HG02763 (cell line): ENCODE data around the gene OR52R1.
"Not testable (repeated sequence)": the region's sequence is repeated elsewhere in the genome, so short reads cannot be mapped to it uniquely, and the experiment has no call there.

ENCODE experiments used
- ATAC-seq: cut with Tn5 transposase; IDR thresholded peaks from one replicate; pipeline ENCODE4 v1.9.1; 2021; ENCODE audit warnings: mild to moderate bottlenecking, moderate library complexity; ENCODE audit not compliant: unreplicated experiment

OR52R1 gene

DNA sequence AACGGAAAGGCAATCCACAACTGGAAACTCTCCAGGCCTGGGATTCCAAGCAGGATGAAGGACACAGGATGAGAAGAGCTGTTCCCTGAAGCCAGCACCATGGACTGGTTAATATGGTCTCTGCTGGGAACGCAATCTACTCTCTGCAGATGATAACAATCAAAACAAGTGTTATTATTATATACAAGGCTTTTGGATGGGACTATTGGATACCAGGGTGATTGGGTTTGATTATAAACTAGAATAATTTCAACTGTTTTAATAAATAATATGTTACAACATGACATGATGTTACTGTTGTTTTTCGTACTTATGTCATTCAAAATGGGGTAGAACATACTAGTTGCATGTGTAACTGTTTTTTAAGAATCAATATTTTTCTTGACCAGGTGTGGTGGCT lies at the start of gene OR52R1:
Gene OR52R1, minus strand, starts transcription at position 101 of the 400 bp plus-strand sequence. Its CDS starts 0 bp downstream, at position 101.
- ATAC-seq = no peak

DNA sequence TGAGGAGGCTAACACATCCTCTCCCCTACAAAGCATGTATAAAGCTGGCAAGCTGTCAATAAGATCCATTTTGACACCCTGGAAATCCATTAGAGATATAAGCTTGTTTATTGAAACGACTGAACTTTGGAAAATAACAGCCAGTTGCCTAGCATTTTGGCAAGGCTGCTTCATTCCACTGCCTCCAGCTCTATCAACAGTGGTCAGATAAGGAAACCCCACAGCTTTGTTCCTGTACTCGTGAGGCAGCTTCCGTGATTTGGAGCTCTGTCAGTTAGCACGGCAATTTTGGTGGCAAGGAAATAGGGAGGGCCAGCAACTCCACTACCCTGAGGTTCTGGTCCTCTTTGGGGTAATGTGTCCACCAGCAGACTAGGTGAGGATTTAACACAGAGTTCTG lies 46.9 kb upstream of the OR52R1 start:
- no peak for ATAC-seq

DNA sequence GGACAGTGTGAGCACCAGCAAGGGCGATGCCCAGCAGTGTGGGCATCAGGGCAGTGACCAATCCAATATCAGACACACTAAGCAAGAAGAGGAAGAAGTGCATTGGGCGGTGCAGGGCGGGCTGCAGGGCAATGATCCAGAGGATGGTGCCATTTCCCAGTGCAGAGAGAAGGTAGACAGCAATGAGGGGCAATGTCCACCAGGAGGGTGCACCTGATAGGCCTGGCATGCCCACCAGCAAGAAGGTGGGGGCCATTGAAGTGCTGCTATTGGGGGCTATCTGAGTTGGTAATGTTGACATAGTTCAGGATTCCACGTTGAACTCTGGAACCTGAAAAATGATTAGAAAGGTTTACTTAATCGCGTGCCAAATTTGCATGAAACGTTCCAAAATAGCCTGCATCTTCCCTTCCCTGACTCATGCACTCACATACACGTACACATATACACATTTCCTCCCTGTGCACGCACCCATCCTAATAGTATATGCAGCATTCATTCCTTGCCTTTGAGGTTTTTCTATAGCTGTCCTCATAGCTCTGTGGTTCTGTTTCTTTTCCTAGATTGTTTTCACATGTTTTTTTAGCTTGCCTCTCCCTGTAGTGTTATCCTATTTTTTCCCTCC lies 44.8 kb upstream of the OR52R1 start, which contains the start of gene OR51S1:
Gene OR51S1, minus strand, starts transcription at position 301 of the 625 bp plus-strand sequence. Its CDS starts 0 bp downstream, at position 301.
- no peak for ATAC-seq

DNA sequence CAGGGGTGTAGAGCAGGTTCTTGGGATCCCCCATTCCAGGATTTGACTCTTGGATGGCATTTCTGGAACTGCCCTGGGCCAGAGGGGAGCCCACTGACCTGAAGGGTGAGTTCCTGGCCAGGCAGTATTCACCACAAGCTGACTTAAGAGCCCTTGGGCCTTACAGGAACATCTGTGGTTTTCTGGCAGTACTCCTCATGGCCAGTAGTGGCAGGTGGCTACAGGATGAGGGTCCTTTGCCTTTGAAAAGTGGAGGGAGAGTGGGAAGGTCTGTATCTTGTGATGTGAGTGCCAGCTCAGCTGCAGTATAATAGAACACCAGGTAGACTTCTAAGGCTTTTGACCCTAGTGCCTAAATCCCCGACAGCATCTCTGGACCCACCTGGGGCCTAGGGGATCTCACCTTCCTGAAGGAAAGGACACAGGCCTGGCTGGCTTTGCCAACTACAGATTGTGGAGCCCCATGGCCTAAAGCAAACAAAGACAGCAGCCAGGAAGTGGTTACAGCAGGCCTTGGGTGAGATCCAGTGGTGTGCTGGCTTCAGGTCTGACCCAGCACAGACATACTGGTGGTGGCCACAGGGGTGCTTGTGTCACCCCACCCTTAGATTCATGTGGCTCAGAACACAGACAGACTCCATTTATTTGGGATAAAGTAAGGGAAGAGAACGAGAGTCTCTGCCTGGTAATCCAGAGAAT lies 35.8 kb upstream of the OR52R1 start:
- no peak for ATAC-seq

DNA sequence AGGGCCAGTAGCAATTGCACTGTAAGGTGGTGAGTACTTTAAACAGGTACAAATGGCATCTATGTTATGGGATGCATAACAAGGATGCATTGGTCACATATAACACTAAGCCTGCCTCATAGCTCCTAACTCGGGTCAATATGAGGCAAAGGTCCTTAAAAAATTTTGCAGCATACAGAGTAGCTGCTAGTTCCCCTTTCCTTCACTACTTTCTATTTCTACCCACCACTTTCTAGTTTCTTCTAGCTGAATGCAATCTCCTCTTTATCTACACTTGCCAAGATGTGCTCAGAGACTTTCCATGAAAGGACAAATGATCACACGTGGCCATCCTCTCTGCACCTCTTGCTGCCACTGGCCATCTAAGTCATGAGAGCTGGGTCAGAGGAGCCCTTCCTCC lies 26.7 kb upstream of the OR52R1 start:
- ATAC-seq = no peak

DNA sequence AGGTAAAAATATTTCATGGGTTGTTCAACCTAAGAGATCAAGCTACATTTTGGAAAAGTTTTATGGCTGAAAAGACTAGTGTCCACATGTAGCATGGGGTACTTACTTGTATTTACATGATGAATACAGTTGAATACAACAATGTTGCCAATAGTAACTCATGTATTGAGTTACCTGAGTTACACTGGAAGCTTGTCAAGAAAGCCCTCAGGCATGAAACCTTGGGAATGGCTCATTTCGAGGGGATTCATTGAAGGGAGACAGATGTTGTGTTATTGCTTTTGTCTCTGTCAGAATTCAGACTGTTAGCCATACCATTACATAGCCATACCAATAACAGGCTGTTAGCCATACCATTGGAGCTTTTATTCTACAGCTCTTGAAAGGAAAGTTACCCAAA lies 26.2 kb upstream of the OR52R1 start:
- ATAC-seq = no peak

DNA sequence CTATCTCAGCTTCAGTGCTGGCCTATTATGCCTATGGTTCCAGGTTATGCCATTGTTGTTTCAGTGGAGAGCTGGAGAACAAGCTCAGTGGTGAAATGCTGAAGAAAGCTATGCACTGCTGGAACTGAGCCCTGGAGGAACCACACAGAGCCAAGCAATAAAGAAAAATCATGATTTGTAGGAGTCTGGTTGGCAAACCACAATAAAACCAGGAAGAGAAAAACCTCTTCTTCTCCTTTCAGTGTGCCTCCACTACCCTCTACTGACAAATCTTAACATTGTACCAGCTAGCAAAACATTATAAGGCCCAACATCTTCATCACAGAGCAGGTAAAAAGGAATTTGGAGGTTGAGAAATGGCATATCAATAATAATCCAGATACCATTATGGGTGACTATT lies 22.2 kb upstream of the OR52R1 start:
- no peak for ATAC-seq

DNA sequence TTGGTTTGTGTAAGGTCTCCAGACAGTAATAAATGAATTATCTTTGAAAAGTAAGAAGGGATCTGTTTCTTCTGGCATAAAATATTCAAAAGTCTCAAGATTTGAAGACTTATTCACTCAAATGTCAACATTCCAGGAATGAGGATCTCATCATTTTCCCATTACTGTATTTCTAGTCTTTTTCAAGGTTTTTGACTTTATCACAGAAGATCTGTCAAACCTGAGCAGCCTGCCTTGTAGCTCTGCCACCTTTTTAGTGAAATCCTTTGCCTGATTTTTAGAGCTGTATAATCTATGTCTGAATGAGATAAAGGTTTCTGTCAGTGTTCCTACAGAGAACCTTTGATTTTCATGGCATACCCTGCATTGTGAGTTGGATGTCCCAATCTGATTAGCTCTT lies 21.0 kb upstream of the OR52R1 start:
- no peak for ATAC-seq

DNA sequence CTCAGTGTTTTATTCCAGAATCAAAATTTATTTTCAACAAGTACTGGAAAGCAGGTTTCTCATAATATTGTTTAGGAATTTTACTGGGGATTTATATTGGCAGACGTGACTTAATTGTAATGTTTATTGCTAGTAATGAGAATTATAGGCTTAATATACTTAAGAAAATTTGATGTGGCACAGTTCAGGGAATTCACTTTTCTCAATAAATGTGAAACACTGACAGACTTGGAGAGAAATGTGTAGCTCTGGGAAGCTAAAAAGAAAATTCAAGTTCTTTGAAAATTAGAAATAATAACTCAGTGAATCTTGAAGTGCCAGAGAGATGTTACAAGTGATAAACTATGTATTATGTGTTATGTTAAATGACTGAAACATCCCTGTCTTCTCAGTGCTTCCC lies 16.8 kb upstream of the OR52R1 start, which contains the start of gene OR51F2:
Gene OR51F2, plus strand, starts transcription at position 301 of the 400 bp plus-strand sequence. CDS start 101 bp downstream, outside the sequence.
- no peak for ATAC-seq

DNA sequence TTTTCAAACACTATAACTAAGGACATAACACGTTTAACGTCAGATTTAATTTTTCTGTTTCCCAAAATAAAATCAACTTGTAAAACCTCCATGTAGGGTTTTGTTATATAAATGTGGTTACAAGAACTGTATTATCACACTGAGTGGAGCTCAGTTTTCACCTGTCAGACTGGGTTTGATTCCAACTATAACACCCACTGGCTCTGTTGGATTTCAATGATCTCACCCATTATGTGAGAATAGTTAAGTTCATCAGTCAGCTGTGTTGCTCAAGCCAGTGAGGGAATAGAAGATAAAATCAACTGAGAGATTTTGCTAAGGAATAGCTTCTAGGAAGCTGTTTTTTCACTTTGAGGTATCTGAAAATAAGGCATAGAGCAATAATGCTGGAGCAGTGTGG lies 5.1 kb upstream of the OR52R1 start:
- no peak for ATAC-seq

DNA sequence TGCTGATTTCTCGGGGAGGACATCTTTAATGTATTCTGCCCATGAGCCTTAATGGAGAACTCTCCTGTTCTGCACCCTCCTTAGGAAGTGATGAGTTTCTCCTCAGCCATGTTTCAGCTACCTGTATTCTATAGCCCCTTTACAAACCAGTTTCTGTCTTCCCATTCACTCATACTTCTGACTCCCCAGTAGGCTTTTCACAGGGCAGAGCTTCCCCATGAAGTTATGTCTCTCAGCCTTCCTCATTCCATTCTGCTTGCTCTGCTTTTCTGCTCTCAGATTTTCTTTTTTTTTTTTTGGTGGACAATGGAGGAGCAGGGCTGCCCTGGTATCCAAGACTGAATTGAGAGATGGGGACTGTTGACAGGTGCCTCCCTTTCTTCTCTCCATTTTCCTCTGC lies 4.3 kb upstream of the OR52R1 start:
- no peak for ATAC-seq

DNA sequence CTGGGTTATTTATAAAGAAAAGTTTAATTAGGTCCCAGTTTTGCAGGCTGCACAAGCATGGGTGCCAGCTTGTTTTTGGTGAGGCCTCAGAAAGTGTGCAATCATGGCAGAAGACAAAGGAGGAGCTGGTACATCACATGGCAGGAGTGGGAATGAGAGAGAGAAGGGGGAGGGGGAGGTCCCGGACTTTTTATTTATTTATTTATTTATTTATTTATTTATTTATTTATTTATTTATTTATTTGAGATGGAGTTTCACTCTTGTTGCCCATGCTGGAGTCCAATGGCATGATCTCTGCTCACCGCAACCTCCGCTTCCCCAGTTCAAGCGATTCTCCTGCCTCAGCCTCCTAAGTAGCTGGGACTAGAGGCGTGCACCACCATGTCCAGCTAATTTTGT lies 2.9 kb downstream of the OR52R1 start:
- ATAC-seq = not testable (repeated sequence)

DNA sequence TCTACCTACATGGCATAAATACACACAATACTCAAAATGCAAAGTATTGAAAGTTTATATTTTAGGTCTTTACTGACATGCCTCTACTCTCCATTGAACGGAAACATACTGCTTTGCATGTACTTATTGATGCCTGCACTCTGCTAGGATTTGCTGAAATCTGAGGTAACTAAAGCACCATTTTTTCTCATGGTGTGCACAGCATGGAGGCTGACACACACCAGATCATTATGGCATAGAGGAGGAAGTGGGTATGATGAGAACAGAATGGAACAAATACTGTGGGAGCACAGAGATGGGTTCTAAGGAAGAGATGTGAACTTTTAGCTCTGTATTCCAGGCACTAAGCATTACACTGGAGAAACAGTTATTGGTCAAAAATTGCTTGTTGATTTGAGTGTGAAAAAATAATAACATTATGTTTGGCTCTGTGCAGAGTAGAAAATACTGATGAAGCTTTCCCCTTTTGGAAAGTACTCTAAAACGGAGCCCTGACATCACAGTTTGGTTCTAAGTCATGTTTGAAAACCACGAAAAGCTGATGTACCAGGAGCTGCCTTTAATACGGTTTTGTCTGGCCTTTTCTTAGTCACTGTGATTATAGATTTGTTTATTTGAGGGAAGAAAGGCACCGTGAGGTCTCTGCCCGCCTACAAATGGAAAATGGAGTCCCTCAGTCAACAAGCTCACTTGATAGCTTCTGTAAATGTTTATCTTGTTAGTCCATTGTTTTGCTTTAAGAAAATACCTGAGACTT lies 5.6 kb downstream of the OR52R1 start:
- ATAC-seq = no peak

DNA sequence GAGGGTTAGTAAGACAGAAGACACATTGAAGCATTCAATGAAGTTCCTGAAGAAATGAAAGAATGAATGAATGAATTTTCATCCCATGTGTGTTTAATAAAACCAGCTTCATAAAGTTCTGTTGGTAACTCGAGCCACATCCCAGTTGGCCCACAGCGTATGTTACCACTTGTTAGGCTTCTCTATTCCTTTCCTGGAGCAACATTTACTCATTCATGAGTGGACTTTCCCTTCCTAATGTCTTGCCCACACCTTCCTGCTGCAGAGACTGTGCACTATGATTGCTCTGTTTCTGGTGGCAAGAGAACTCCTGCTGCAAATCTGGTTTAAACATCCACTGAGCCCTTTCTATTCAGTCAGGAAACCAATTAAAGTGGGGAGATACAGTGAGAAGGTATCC lies 7.0 kb downstream of the OR52R1 start:
- ATAC-seq = no peak

DNA sequence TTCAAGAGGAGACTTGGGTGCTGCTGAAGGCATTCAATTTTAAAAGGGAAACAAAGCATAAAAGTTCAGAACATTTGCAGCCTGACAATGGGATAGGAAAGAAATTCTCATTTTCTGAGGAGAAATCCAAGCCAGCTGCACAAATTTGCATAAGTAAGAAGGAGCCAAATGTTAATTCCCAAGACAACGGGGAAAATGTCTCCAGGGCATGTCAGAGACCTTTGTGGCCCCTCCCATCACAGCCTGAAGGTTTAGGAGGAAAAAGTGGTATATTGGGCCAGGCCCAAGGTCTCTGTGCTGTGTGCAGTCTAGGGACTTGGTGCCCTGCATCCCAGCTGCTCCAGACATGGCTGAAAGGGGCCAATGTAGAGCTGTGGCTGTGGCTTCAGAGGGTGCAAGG lies 21.7 kb downstream of the OR52R1 start:
- no peak for ATAC-seq

DNA sequence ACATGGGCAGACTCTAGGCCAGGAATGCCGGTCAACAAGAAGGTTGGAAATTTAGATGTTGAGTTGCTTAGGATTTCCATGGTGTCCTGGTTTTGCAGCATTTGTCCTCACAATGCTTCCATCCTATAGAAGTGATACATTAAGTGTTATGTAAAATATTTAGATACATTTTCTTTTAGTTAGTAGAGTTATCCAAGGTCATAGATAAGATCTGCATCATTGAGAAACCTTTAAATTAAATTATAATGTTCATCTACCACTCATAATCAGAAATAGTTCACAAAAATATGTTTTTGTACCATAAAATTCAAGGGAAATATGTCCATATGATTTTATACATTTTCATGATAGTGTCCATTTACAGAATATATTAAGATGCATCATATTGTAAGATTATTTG lies 34.3 kb downstream of the OR52R1 start, which contains the start of gene OR51F1:
Gene OR51F1, minus strand, starts transcription at position 101 of the 400 bp plus-strand sequence. Its CDS starts 0 bp downstream, at position 101.
- ATAC-seq = no peak

DNA sequence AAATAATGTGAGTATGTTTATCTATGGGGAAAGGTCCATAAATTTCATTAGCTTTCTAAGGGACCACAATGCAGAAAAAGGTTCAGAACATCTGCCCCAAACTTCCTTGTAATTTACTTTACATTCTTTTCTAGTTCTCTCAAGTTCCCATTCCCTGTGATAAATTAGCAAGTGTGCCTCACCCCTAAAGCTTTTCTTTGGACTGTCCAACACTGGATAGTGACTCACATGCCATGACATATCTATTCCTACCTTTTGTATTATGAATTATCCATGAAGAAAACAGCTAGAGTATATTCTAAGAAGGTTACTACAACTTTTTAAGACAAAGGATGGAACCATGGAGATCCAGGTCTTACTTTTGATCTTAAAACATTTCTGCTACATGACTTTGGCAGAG lies 36.1 kb downstream of the OR52R1 start:
- no peak for ATAC-seq

DNA sequence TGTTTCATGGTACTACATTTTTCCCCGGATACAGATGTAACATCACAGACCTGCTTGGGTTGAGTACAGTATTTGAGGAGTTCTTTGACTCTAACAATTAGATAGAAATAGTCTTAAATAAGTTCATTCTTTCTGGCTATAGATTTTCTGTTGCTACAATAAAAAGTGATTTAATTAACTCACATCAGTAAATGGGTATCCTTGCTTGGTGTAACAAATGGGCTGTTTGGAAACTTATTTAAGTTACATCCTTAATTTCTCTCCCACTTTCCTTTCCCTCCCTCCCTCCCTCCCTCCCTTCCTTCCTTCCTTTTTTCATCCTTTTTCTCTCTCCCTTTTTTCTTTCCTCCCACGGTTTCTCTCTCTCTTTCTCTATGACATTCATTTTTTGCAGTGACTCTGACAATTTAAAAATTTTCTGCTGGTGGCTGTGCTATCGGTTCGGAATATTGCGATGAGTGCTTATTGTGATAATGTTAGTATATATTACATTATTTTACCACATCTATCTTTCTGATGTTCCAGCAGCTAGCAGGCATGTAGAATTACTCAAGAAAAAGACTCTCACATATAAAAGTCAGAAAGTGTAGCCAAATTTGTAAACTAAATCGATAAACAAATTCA lies 37.6 kb downstream of the OR52R1 start:
- ATAC-seq = no peak

DNA sequence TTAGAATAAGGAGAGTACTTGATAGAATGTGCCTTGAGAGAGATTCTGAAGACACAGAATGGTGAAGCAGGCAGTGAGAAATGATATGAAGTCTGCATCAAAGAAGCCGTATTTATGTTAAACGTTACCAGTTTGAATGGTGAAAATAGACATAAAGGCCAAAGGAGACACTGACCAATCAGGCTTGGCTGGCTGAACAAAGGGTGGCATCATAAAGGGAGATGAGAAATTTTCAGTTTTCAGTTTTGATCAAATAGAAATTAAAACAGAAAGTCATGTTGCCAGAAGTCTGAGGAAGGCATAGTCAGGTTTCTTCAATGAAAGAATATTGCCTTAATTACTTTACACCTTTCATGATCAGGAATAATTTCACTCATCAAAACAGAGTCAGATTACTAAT lies 41.1 kb downstream of the OR52R1 start:
- ATAC-seq = no peak
